Endothelial cell of umbilical vein (primary cell): ENCODE results near the gene CAMK2G. TPM values are rescaled to one million over a fixed set of nuclear protein-coding genes. Genes with fewer than 3 reads are reported as not detected.

Experiments used
- BruUV-seq: library from RNA; stranded (reverse); fragments of 400-500 nt; replicated peaks from 2 replicates; lab custom pipeline; 2021; lab: Mats Ljungman, UMichigan
- CTCF ChIA-PET: fragments of 300-600, 350-600 bp; sonication (Branson Sonifier 250); formaldehyde crosslinking; loops from one replicate; lab custom pipeline; 2021; ENCODE audit warnings: antibody characterized with exemption, inconsistent platforms; lab: Charles Lee
- POLR2A ChIA-PET: fragments of 300-600, 350-600 bp; sonication (Branson Sonifier 250); formaldehyde crosslinking; loops from one replicate; lab custom pipeline; 2021; ENCODE audit warnings: antibody characterized with exemption, inconsistent platforms; lab: Charles Lee
- DNase-seq: peaks from one replicate; pipeline ENCODE4 v3.0.0-alpha.2; 2011; ENCODE audit warnings: low read depth, low spot score
- FAIRE-seq: peaks from 2 replicates; lab custom pipeline; 2011; peaks lifted over from hg19 to GRCh38; lab: Jason Lieb, UNC
- H2AFZ ChIP-seq: 2 replicates; pipeline ENCODE4 v1.6.0; 2012; ENCODE audit warnings: low read depth, low read length, control low read depth, inconsistent platforms
- H3K27ac ChIP-seq: 2 replicates; pipeline ENCODE4 v1.5.1; 2011; ENCODE audit warnings: low read depth, mild to moderate bottlenecking, control low read depth, low read length, moderate library complexity; ENCODE audit not compliant: insufficient read depth
- H3K27me3 ChIP-seq, 2 experiments: 2 replicates each; pipeline versions ENCODE4 v1.6.0 to v1.6.1; 2011; ENCODE audit warnings: low read length in 2 of 2, mixed read lengths in 1 of 2; ENCODE audit not compliant: control insufficient read depth in 2 of 2, insufficient read depth in 2 of 2
- H3K36me3 ChIP-seq, 2 experiments: 2 replicates in 1 of 2; 3 replicates in 1 of 2; pipeline ENCODE4 v1.5.1; 2011; ENCODE audit warnings: low read length in 2 of 2, mild to moderate bottlenecking in 1 of 2, moderate library complexity in 1 of 2; ENCODE audit not compliant: control insufficient read depth in 2 of 2, insufficient read depth in 2 of 2; ENCODE audit errors: extremely low read depth in 1 of 2
- H3K4me1 ChIP-seq: 3 replicates; pipeline ENCODE4 v1.5.1; 2011; ENCODE audit warnings: mild to moderate bottlenecking, low read length; ENCODE audit not compliant: control insufficient read depth, insufficient read depth; ENCODE audit errors: extremely low read depth
- H3K4me2 ChIP-seq: 2 replicates; pipeline ENCODE4 v1.6.1; 2011; ENCODE audit warnings: low read length, control low read depth, mixed read lengths; ENCODE audit not compliant: insufficient read depth
- H3K4me3 ChIP-seq, 3 experiments: fragments of 200-600 bp in 1 of 3; sonication (generic), shearing (Covaris generic) in 1 of 3; replicated peaks in 1 of 3; 2 replicates each; pipeline ENCODE4 v1.5.1; 2011 to 2016; ENCODE audit warnings: control low read depth in 3 of 3, low read length in 3 of 3, mild to moderate bottlenecking in 2 of 3, inconsistent platforms in 1 of 3, low read depth in 1 of 3, moderate library complexity in 1 of 3; ENCODE audit not compliant: insufficient read depth in 1 of 3
- H3K79me2 ChIP-seq: 2 replicates; pipeline ENCODE4 v1.6.0; 2012; ENCODE audit warnings: low read length, inconsistent platforms; ENCODE audit not compliant: control insufficient read depth, insufficient read depth
- H3K9ac ChIP-seq: replicated peaks from 2 replicates; pipeline ENCODE3; 2011; ENCODE audit warnings: low read length, control low read depth; ENCODE audit not compliant: insufficient read depth; ENCODE audit errors: extremely low read depth
- H3K9me1 ChIP-seq: replicated peaks from 3 replicates; pipeline ENCODE4 v1.6.0; 2011; ENCODE audit warnings: mild to moderate bottlenecking, low read length; ENCODE audit not compliant: control insufficient read depth, insufficient read depth; ENCODE audit errors: extremely low read depth
- H3K9me3 ChIP-seq: replicated peaks from 2 replicates; pipeline ENCODE4 v1.5.1; 2012; ENCODE audit warnings: low read length, inconsistent platforms; ENCODE audit not compliant: control insufficient read depth, insufficient read depth
- H4K20me1 ChIP-seq: replicated peaks from 2 replicates; pipeline ENCODE3; 2011; ENCODE audit warnings: mild to moderate bottlenecking, low read length; ENCODE audit not compliant: control insufficient read depth, insufficient read depth; ENCODE audit errors: extremely low read depth
- CTCF ChIP-seq, 2 donors: IDR thresholded peaks; 1 replicate in 1 of 2; 2 replicates in 1 of 2; pipeline ENCODE4 v1.5.1; 2011; ENCODE audit warnings: low read length in 2 of 2, mild to moderate bottlenecking in 2 of 2, moderate library complexity in 2 of 2, control low read depth in 1 of 2, inconsistent platforms in 1 of 2, low read depth in 1 of 2; ENCODE audit not compliant: insufficient read depth in 1 of 2; ENCODE audit errors: extremely low read depth in 1 of 2
- EZH2 ChIP-seq: IDR thresholded peaks from 2 replicates; pipeline ENCODE4 v1.6.1; 2012; ENCODE audit warnings: borderline replicate concordance, low read depth, mild to moderate bottlenecking, moderate library complexity, low read length, inconsistent platforms; ENCODE audit not compliant: severe bottlenecking
- GATA2 ChIP-seq: IDR thresholded peaks from 2 replicates; pipeline ENCODE4 v1.7.0; 2011; ENCODE audit warnings: low read depth, mild to moderate bottlenecking, moderate library complexity, mixed read lengths, low read length; ENCODE audit not compliant: insufficient read length, insufficient read depth
- JUN ChIP-seq: IDR thresholded peaks from 2 replicates; pipeline ENCODE4 v1.6.1; 2011; ENCODE audit warnings: borderline replicate concordance, low read depth; ENCODE audit not compliant: insufficient read length, insufficient read depth
- MAX ChIP-seq: IDR thresholded peaks from 2 replicates; pipeline ENCODE4 v1.6.1; 2011; ENCODE audit not compliant: insufficient read depth, insufficient read length
- MYC ChIP-seq: IDR thresholded peaks from one replicate; pipeline ENCODE4 v1.6.1; 2011; ENCODE audit warnings: mild to moderate bottlenecking, low read depth, low read length
- POLR2A ChIP-seq: IDR thresholded peaks from 2 replicates; pipeline ENCODE4 v1.6.1; 2012; ENCODE audit warnings: low read depth, mild to moderate bottlenecking, control low read depth, low read length
- dilution Hi-C: fragments of 300-500 bp; cut with MboI; formaldehyde crosslinking; loops from one replicate; pipeline ENCODE4 v1.15.0; 2019; ENCODE audit warnings: low sequenced_read_pairs; ENCODE audit not compliant: extremely low pct_ligation_motif_present
- intact Hi-C: fragments of 100-400 bp; cut with micrococcal nuclease; formaldehyde crosslinking; loops from one replicate; pipeline ENCODE4 v1.10.0; 2022
- polyA plus RNA-seq, 4 experiments: library from polyadenylated mRNA; depleted of rRNA in 3 of 4; stranded (reverse) in 3 of 4; unstranded in 1 of 4; fragments of >200 nt; gene quantifications; 2 replicates each; pipeline versions ENCODE4 v1.2.1 to v1.2.3, GENCODE V29; 2011 to 2012; ENCODE audit warnings: missing spikeins in 1 of 4
- total RNA-seq: library from RNA; stranded (reverse); gene quantifications from 2 replicates; pipeline ENCODE4 v1.2.3, GENCODE V29; 2021

Gene CAMK2G
- total and polyA plus RNA-seq, 2 donors (not counting 3 experiments of a cell fraction or from before 2014, with no cell fraction given), result 27.2 to 33.6 TPM

GRCh38 chr10:73819081-73819480, 55.3 kb downstream of the CAMK2G start:
- dilution Hi-C loops, result no loop called here
- H3K27ac ChIP-seq, result peak overlapping the region; percentile 56
- FAIRE-seq (no peak), DNase-seq (no peak)
- no peaks in the 10 kb centered on the region for H3K9me3 ChIP-seq
- no peaks in the 10 kb centered on the region for H4K20me1 ChIP-seq
- POLR2A ChIA-PET, result no interaction called here
- peaks cover 39% of the 10 kb centered on the region for H3K4me1 ChIP-seq
- intact Hi-C loops, result loop anchor here (1.0 kb wide), 1 partner anchor 18 kb away; no protein-coding TSS in a partner anchor
- H3K4me2 ChIP-seq, result no peak overlapping the region
- H3K4me3 ChIP-seq, result no peak overlapping the region
- no peaks in the 10 kb centered on the region for H3K79me2 ChIP-seq
- H3K27me3 ChIP-seq, result no peaks in the 10 kb centered on the region
- no peaks in the 10 kb centered on the region for H3K9me1 ChIP-seq
- TF ChIP-seq CTCF (IDR thresholded peaks at IDR 0.05; ENCODE audit: extremely low read depth in 1 of 2, insufficient read depth in 1 of 2, low read depth in 1 of 2, low read length in 2 of 2), result no peak
- TF ChIP-seq MYC, result no peak
- no peak for TF ChIP-seq MAX
- TF ChIP-seq JUN, result no peak
- no peak for TF ChIP-seq EZH2
- no peak for TF ChIP-seq GATA2
- TF ChIP-seq POLR2A, result no peak
- BruUV-seq, result no TSS peak
- H2AFZ ChIP-seq, result no peak overlapping the region
- CTCF ChIA-PET, result interaction anchor here (0.7 to 5.8 kb wide), 16 partner anchors 8 to 60 kb away, joined by 3 to 54 read pairs (median 5); partner anchors contain the start of gene CHCHD1
- peaks cover 5 to 6% of the 10 kb centered on the region in 2 experiments for H3K36me3 ChIP-seq
- H3K9ac ChIP-seq, result peak overlapping the region; percentile 27
